Fibroblast of skin of right quadriceps (primary cell): Measurements from ENCODE around the gene C10orf143.
"Not testable (repeated sequence)": the region's sequence is repeated elsewhere in the genome, so short reads cannot be mapped to it uniquely, and the experiment has no call there.

Experiments
- DNase-seq: peaks from one replicate; pipeline ENCODE4 v3.0.0-alpha.2; 2013

C10orf143 gene

GRCh38 chr10:130111113-130111851 is 652 bp upstream of the C10orf143 start:
- DNase-seq = peak; percentile 98

GRCh38 chr10:130109796-130110245 is 809 bp downstream of the C10orf143 start:
- peak; percentile 86 for DNase-seq

GRCh38 chr10:130108934-130109604 is 1.6 kb downstream of the C10orf143 start:
- DNase-seq = no peak

- not testable (repeated sequence) for DNase-seq
Observed at GRCh38 chr10:130108146-130108545, 2.5 kb downstream of the C10orf143 start.

- no peak for DNase-seq
Observed at GRCh38 chr10:130105724-130106123, 4.9 kb downstream of the C10orf143 start.

GRCh38 chr10:130099344-130099743 is 11.3 kb downstream of the C10orf143 start:
- no peak for DNase-seq

GRCh38 chr10:130090565-130090964 is 20.1 kb downstream of the C10orf143 start:
- not testable (repeated sequence) for DNase-seq

GRCh38 chr10:130080461-130080814 is 30.2 kb downstream of the C10orf143 start:
- no peak for DNase-seq

GRCh38 chr10:130079614-130080460 is 30.8 kb downstream of the C10orf143 start:
- DNase-seq = no peak

GRCh38 chr10:130078120-130078519 is 32.5 kb downstream of the C10orf143 start:
- DNase-seq = no peak

GRCh38 chr10:130076681-130077080 is 33.9 kb downstream of the C10orf143 start:
- no peak for DNase-seq

- DNase-seq = no peak
Observed at GRCh38 chr10:130074639-130075038, 36.0 kb downstream of the C10orf143 start.

GRCh38 chr10:130073912-130074311 is 36.7 kb downstream of the C10orf143 start:
- no peak for DNase-seq

GRCh38 chr10:130072247-130072646 is 38.4 kb downstream of the C10orf143 start:
- DNase-seq = no peak

GRCh38 chr10:130067893-130068292 is 42.7 kb downstream of the C10orf143 start:
- DNase-seq = no peak

GRCh38 chr10:130066743-130067142 is 43.9 kb downstream of the C10orf143 start:
- DNase-seq = no peak

- no peak for DNase-seq
Observed at GRCh38 chr10:130065251-130065650, 45.4 kb downstream of the C10orf143 start.

GRCh38 chr10:130064783-130065182 is 45.8 kb downstream of the C10orf143 start:
- DNase-seq = no peak

- DNase-seq = no peak
Observed at GRCh38 chr10:130062976-130063375, 47.7 kb downstream of the C10orf143 start.

- DNase-seq = no peak
Observed at GRCh38 chr10:130062201-130062600, 48.4 kb downstream of the C10orf143 start.

- DNase-seq = no peak
Observed at GRCh38 chr10:130061760-130062159, 48.9 kb downstream of the C10orf143 start.

- DNase-seq = no peak
Observed at GRCh38 chr10:130054021-130054420, 56.6 kb downstream of the C10orf143 start.

- DNase-seq = peak; percentile 34
Observed at GRCh38 chr10:130053561-130053960, 57.1 kb downstream of the C10orf143 start.
